Hepatocyte (in vitro differentiated cells): ENCODE results near the gene FCHSD2.

ENCODE experiments used
- EZH2phosphoT487 ChIP-seq: fragments of 200-600 bp; sonication (generic); IDR thresholded peaks from one replicate; pipeline ENCODE4 v1.6.1; 2018; ENCODE audit warnings: antibody characterized with exemption, mild to moderate bottlenecking, low read depth, moderate library complexity; ENCODE audit not compliant: unreplicated experiment, severe bottlenecking
- TF ChIP-seq, protein P1 (sequence below): fragments of 200-600 bp; sonication (generic); IDR thresholded peaks from 2 replicates; pipeline ENCODE4 v1.5.1; 2016; ENCODE audit warnings: antibody characterized with exemption, mild to moderate bottlenecking; ENCODE audit not compliant: poor library complexity

DNA sequence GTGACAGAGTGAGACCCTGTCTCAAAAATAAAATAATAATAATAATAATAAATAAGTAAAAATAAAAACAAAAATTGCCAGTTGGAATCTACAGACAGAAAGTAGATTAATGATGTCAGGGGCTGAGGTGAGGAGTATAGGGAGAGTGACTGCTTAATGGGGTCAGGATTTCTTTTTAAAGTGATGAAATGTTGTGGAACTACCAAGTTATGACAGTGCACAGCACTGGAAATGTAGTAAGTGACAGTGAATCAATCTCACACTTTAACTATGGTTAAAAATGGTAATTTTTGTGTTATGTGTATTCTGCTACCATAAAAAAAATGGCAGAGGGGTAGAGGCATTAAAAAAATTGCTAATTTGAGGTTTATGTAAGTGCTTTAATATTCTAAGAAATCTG lies 240.7 kb downstream of the FCHSD2 start:
- TF ChIP-seq, protein P1, sequence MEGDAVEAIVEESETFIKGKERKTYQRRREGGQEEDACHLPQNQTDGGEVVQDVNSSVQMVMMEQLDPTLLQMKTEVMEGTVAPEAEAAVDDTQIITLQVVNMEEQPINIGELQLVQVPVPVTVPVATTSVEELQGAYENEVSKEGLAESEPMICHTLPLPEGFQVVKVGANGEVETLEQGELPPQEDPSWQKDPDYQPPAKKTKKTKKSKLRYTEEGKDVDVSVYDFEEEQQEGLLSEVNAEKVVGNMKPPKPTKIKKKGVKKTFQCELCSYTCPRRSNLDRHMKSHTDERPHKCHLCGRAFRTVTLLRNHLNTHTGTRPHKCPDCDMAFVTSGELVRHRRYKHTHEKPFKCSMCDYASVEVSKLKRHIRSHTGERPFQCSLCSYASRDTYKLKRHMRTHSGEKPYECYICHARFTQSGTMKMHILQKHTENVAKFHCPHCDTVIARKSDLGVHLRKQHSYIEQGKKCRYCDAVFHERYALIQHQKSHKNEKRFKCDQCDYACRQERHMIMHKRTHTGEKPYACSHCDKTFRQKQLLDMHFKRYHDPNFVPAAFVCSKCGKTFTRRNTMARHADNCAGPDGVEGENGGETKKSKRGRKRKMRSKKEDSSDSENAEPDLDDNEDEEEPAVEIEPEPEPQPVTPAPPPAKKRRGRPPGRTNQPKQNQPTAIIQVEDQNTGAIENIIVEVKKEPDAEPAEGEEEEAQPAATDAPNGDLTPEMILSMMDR = no peak
- no peak for TF ChIP-seq EZH2phosphoT487
